BJ (cell line): ENCODE measurements around the gene NPIPB6. TPM values are rescaled to one million over a fixed set of nuclear protein-coding genes. Genes with fewer than 3 reads are reported as not detected.

Experiments
- CTCF ChIA-PET: fragments of 350-600 bp; formaldehyde crosslinking; extraction: SDS; loops from one replicate; lab custom pipeline; 2021; ENCODE audit warnings: antibody characterized with exemption, inconsistent platforms; lab: Yijun Ruan, JAX
- POLR2A ChIA-PET: fragments of 300-600 bp; sonication (Branson Sonifier 250); formaldehyde crosslinking; extraction: SDS; loops from one replicate; lab custom pipeline; 2021; ENCODE audit warnings: antibody characterized with exemption; lab: Charles Lee
- DNase-seq: peaks from one replicate; pipeline ENCODE4 v3.0.0-alpha.2; 2011; ENCODE audit warnings: low read depth
- H3K27me3 ChIP-seq: 2 replicates; pipeline ENCODE4 v1.6.0; 2011; ENCODE audit warnings: low read length; ENCODE audit not compliant: control insufficient read depth, insufficient read depth
- H3K36me3 ChIP-seq: 2 replicates; pipeline ENCODE4 v1.5.1; 2011; ENCODE audit warnings: low read length; ENCODE audit not compliant: control insufficient read depth, insufficient read depth
- H3K4me3 ChIP-seq: 2 replicates; pipeline ENCODE4 v1.5.1; 2011; ENCODE audit warnings: low read depth, mild to moderate bottlenecking, control low read depth, low read length
- CTCF ChIP-seq: IDR thresholded peaks from 2 replicates; pipeline ENCODE4 v1.5.1; 2011; ENCODE audit warnings: low read depth, mild to moderate bottlenecking, control low read depth, inconsistent platforms, low read length, moderate library complexity; ENCODE audit not compliant: insufficient read depth
- polyA plus RNA-seq: library from polyadenylated mRNA; depleted of rRNA; stranded (reverse); fragments of >200 nt; gene quantifications from 2 replicates; pipeline ENCODE4 v1.2.3, GENCODE V29; 2011

Gene NPIPB6
- polyA plus RNA-seq, 1 experiment: 0.15 TPM

- POLR2A ChIA-PET: no interaction called here
- H3K27me3 ChIP-seq: no peaks in the 10 kb centered on the region
Measured at GRCh38 chr16:28324235-28324886, 38.9 kb downstream of the NPIPB6 start.

GRCh38 chr16:28321700-28322411, 41.5 kb downstream of the NPIPB6 start:
- peak; percentile 87 for TF ChIP-seq CTCF
- no peak overlapping the region for H3K4me3 ChIP-seq
- no peaks in the 10 kb centered on the region for H3K36me3 ChIP-seq
- H3K27me3 ChIP-seq: no peaks in the 10 kb centered on the region
- ChIA-PET POLR2A (no interaction called here), CTCF (interaction anchor here (0.7 to 1.4 kb wide), 12 partner anchors 9 to 288 kb away, joined by 3 to 16 read pairs (median 4); partner anchors contain the start of genes SBK1 and SULT1A1)
- no peak for DNase-seq

More at GRCh38 chr16:28324235-28324886, 38.9 kb downstream of the NPIPB6 start:
- no peaks in the 10 kb centered on the region for H3K36me3 ChIP-seq
- no peak for TF ChIP-seq CTCF
- CTCF ChIA-PET: interaction anchor here (0.6 to 1.2 kb wide), 3 partner anchors 9 to 514 kb away, joined by 3 to 7 read pairs (median 4); no protein-coding TSS in a partner anchor
- no peak for DNase-seq
- H3K4me3 ChIP-seq: no peak overlapping the region

GRCh38 chr16:28320741-28321140, 42.6 kb downstream of the NPIPB6 start:
- Histone ChIP-seq H3K27me3 (no peaks in the 10 kb centered on the region), H3K4me3 (no peak overlapping the region), H3K36me3 (no peaks in the 10 kb centered on the region)
- no peak for DNase-seq
- TF ChIP-seq CTCF: no peak
- ChIA-PET POLR2A (no interaction called here), CTCF (interaction anchor here (1.4 to 9.1 kb wide), 3 partner anchors 8 to 44 kb away, joined by 3 to 100 read pairs (median 4); no protein-coding TSS in a partner anchor)

- ChIA-PET CTCF (interaction anchor here (9.1 kb wide), 1 partner anchor 44 kb away, joined by 100 read pairs; no protein-coding TSS in a partner anchor), POLR2A (no interaction called here)
- no peaks in the 10 kb centered on the region for H3K36me3 ChIP-seq
- TF ChIP-seq CTCF: no peak
- no peak overlapping the region for H3K4me3 ChIP-seq
- DNase-seq: no peak
- H3K27me3 ChIP-seq: no peaks in the 10 kb centered on the region
Measured at GRCh38 chr16:28320023-28320561, 43.2 kb downstream of the NPIPB6 start.
